HepG2 (cell line): ENCODE results near the gene KCNK7. TPM values are rescaled to one million over a fixed set of nuclear protein-coding genes. Genes with fewer than 3 reads are reported as not detected.

ENCODE experiments used
- HNRNPUL1 ChIP-seq: fragments of 200-400 bp; formaldehyde crosslinking; IDR thresholded peaks from 2 replicates; pipeline ENCODE4 v1.6.1; 2017; ENCODE audit warnings: low read depth, mild to moderate bottlenecking, low read length, moderate library complexity
- JUN ChIP-seq: sonication (generic); formaldehyde crosslinking; IDR thresholded peaks from 2 replicates; pipeline ENCODE4 v1.4.0; 2020; ENCODE audit warnings: mild to moderate bottlenecking, missing genetic modification reagents
- MAF1 ChIP-seq: sonication (generic); formaldehyde crosslinking; IDR thresholded peaks from 2 replicates; pipeline ENCODE4 v1.5.0; 2020; ENCODE audit warnings: missing genetic modification reagents, borderline replicate concordance
- RAD51 ChIP-seq: fragments of 450-650 bp; IDR thresholded peaks from 2 replicates; pipeline ENCODE4 v1.6.1; 2016; ENCODE audit warnings: borderline replicate concordance
- SOX5 ChIP-seq: IDR thresholded peaks from 2 replicates; pipeline ENCODE4 v1.6.1; 2016; ENCODE audit warnings: borderline replicate concordance
- YEATS4 ChIP-seq: sonication (generic); formaldehyde crosslinking; IDR thresholded peaks from 2 replicates; pipeline ENCODE4 v1.4.0; 2020; ENCODE audit warnings: missing genetic modification reagents, borderline replicate concordance
- ZMYM4 ChIP-seq: sonication (generic); formaldehyde crosslinking; IDR thresholded peaks from 2 replicates; pipeline ENCODE4 v1.8.1; 2023; ENCODE audit warnings: mild to moderate bottlenecking, missing genetic modification reagents
- ZNF230 ChIP-seq: sonication (generic); formaldehyde crosslinking; IDR thresholded peaks from 2 replicates; pipeline ENCODE4 v1.4.0; 2020; ENCODE audit warnings: mild to moderate bottlenecking, missing genetic modification reagents
- ZNF546 ChIP-seq: sonication (generic); formaldehyde crosslinking; conservative IDR thresholded peaks from 2 replicates; pipeline ENCODE4 v1.8.1; 2023; ENCODE audit warnings: mild to moderate bottlenecking, missing genetic modification reagents
- ZNF678 ChIP-seq: sonication (generic); formaldehyde crosslinking; IDR thresholded peaks from 2 replicates; pipeline ENCODE4 v1.4.0; 2020; ENCODE audit warnings: mild to moderate bottlenecking, missing genetic modification reagents
- ZNF850 ChIP-seq: sonication (generic); formaldehyde crosslinking; conservative IDR thresholded peaks from 2 replicates; pipeline ENCODE4 v1.9.0; 2021; ENCODE audit warnings: mild to moderate bottlenecking, missing genetic modification reagents
- polyA plus RNA-seq, 8 experiments: library from polyadenylated mRNA; depleted of rRNA in 3 of 8; stranded (reverse) in 7 of 8; unstranded in 1 of 8; fragments of >200 nt; fragmentation: Illumina TruSeq in 4 of 8; extraction: Trizol in 4 of 8; gene quantifications; 2 replicates each; pipeline versions ENCODE4 v1.2.1 to v1.2.3, GENCODE V29; 2011 to 2016; ENCODE audit warnings: low read depth in 4 of 8, missing spikeins in 1 of 8, mixed read lengths in 1 of 8; ENCODE audit not compliant: insufficient read depth in 1 of 8
- total RNA-seq, 5 experiments: library from RNA; depleted of rRNA; stranded (reverse); fragments of >200 nt; fragmentation: Illumina TruSeq; extraction: Trizol; gene quantifications; 2 replicates each; pipeline ENCODE4 v1.2.3, GENCODE V29; 2016; ENCODE audit warnings: low read depth in 1 of 5
- TF ChIP-seq, protein P1 (sequence below): sonication (generic); formaldehyde crosslinking; IDR thresholded peaks from 2 replicates; pipeline ENCODE4 v1.5.1; 2020; ENCODE audit warnings: missing genetic modification reagents, mild to moderate bottlenecking, borderline replicate concordance
- TF ChIP-seq, protein P2 (sequence below): sonication (generic); formaldehyde crosslinking; IDR thresholded peaks from 2 replicates; pipeline ENCODE4 v1.4.0; 2020; ENCODE audit warnings: mild to moderate bottlenecking, missing genetic modification reagents
- TF ChIP-seq, protein P3 (sequence below): sonication (generic); formaldehyde crosslinking; conservative IDR thresholded peaks from 2 replicates; pipeline ENCODE4 v1.5.0; 2020; ENCODE audit warnings: missing genetic modification reagents
- TF ChIP-seq, protein P4 (sequence below): sonication (generic); formaldehyde crosslinking; IDR thresholded peaks from 2 replicates; pipeline ENCODE4 v1.5.1; 2020; ENCODE audit warnings: missing genetic modification reagents, mild to moderate bottlenecking, borderline replicate concordance

KCNK7 gene
- total and polyA plus RNA-seq, 2 of the 13 experiments (the other 11 are each of a cell fraction or from before 2014, with no cell fraction given) = 0.11 TPM; not detected in 1

DNA sequence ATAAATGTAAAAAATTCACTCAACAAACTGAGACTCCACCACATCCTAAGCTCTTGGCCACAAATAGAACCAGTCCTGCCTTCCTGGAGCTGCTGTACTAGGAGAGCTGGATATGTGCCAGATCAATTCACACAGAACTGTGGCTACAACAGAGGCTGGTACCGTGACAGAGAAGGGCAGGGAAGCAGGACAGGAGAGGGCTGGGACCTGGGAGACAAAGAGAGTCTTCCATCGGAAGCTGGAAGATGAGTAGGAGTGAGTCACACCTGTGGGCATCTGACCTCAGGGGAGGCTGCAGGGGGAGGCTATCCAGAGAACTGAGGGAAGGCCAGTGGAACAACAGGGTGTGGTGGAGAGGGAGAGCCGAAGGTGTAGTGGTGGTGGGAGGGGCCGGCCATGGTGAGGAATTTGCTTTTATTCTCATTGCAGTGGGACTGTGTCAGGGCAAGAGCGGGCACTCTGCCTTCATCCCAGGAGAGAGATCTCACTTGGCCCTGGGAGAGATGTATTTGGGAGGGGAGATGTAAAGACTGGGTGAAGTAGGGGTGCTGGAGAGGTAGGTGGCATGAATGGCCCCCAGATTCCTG is 35.6 kb downstream of the KCNK7 start (continued):
- TF ChIP-seq, protein P1, sequence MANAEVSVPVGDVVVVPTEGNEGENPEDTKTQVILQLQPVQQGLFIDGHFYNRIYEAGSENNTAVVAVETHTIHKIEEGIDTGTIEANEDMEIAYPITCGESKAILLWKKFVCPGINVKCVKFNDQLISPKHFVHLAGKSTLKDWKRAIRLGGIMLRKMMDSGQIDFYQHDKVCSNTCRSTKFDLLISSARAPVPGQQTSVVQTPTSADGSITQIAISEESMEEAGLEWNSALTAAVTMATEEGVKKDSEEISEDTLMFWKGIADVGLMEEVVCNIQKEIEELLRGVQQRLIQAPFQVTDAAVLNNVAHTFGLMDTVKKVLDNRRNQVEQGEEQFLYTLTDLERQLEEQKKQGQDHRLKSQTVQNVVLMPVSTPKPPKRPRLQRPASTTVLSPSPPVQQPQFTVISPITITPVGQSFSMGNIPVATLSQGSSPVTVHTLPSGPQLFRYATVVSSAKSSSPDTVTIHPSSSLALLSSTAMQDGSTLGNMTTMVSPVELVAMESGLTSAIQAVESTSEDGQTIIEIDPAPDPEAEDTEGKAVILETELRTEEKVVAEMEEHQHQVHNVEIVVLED = no peak
- no peak for TF ChIP-seq HNRNPUL1
- no peak for TF ChIP-seq ZNF678 (CRISPR knock-in tag)
- TF ChIP-seq RAD51 = no peak
- no peak for TF ChIP-seq MAF1 (CRISPR knock-in tag)
- no peak for TF ChIP-seq ZNF546
- TF ChIP-seq YEATS4 (CRISPR knock-in tag) = no peak
- TF ChIP-seq, protein P2, sequence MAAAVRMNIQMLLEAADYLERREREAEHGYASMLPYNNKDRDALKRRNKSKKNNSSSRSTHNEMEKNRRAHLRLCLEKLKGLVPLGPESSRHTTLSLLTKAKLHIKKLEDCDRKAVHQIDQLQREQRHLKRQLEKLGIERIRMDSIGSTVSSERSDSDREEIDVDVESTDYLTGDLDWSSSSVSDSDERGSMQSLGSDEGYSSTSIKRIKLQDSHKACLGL = no peak
- TF ChIP-seq ZMYM4 (CRISPR knock-in tag) = no peak
- peak; percentile 21; the same call in 1 of the 2 replicates for TF ChIP-seq SOX5 (CRISPR knock-in tag)
- TF ChIP-seq, protein P3, sequence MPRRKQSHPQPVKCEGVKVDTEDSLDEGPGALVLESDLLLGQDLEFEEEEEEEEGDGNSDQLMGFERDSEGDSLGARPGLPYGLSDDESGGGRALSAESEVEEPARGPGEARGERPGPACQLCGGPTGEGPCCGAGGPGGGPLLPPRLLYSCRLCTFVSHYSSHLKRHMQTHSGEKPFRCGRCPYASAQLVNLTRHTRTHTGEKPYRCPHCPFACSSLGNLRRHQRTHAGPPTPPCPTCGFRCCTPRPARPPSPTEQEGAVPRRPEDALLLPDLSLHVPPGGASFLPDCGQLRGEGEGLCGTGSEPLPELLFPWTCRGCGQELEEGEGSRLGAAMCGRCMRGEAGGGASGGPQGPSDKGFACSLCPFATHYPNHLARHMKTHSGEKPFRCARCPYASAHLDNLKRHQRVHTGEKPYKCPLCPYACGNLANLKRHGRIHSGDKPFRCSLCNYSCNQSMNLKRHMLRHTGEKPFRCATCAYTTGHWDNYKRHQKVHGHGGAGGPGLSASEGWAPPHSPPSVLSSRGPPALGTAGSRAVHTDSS (CRISPR knock-in tag) = no peak
- TF ChIP-seq, protein P4, sequence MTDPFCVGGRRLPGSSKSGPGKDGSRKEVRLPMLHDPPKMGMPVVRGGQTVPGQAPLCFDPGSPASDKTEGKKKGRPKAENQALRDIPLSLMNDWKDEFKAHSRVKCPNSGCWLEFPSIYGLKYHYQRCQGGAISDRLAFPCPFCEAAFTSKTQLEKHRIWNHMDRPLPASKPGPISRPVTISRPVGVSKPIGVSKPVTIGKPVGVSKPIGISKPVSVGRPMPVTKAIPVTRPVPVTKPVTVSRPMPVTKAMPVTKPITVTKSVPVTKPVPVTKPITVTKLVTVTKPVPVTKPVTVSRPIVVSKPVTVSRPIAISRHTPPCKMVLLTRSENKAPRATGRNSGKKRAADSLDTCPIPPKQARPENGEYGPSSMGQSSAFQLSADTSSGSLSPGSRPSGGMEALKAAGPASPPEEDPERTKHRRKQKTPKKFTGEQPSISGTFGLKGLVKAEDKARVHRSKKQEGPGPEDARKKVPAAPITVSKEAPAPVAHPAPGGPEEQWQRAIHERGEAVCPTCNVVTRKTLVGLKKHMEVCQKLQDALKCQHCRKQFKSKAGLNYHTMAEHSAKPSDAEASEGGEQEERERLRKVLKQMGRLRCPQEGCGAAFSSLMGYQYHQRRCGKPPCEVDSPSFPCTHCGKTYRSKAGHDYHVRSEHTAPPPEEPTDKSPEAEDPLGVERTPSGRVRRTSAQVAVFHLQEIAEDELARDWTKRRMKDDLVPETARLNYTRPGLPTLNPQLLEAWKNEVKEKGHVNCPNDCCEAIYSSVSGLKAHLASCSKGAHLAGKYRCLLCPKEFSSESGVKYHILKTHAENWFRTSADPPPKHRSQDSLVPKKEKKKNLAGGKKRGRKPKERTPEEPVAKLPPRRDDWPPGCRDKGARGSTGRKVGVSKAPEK (CRISPR knock-in tag) = no peak
- no peak for TF ChIP-seq ZNF230 (CRISPR knock-in tag)
- no peak for TF ChIP-seq JUN (CRISPR knock-in tag)
- TF ChIP-seq ZNF850 = no peak
